CD8-positive, alpha-beta memory T cell (primary cell): Measurements from ENCODE around the gene GLO1. TPM values are rescaled to one million over a fixed set of nuclear protein-coding genes. Genes with fewer than 3 reads are reported as not detected.
A peak's percentile ranks its signal among the peaks of the same experiment; 100 is the strongest.

Experiments
- CTCF ChIA-PET: fragments of 350-600 bp; sonication (Branson Sonifier 250); formaldehyde crosslinking; loops from one replicate; lab custom pipeline; 2021; ENCODE audit warnings: antibody characterized with exemption; lab: Charles Lee
- POLR2A ChIA-PET: fragments of 350-600 bp; sonication (Branson Sonifier 250); formaldehyde crosslinking; loops from one replicate; lab custom pipeline; 2021; ENCODE audit warnings: antibody characterized with exemption; lab: Charles Lee
- DNase-seq, 5 donors: peaks; one replicate each; pipeline versions ENCODE4 v3.0.0 to v3.0.0-alpha.2; 2020 to 2022; ENCODE audit warnings: mixed read lengths in 1 of 5
- H3K27ac ChIP-seq: one replicate; pipeline ENCODE4 v1.7.0; 2013; ENCODE audit warnings: low read depth, mild to moderate bottlenecking, low read length, moderate library complexity
- H3K27me3 ChIP-seq: 2 replicates; pipeline ENCODE4 v1.7.0; 2013; ENCODE audit warnings: low read length, mild to moderate bottlenecking; ENCODE audit not compliant: insufficient read depth, poor library complexity, severe bottlenecking
- H3K36me3 ChIP-seq: 2 replicates; pipeline ENCODE4 v1.7.0; 2013; ENCODE audit warnings: mild to moderate bottlenecking, low read length, moderate library complexity; ENCODE audit not compliant: insufficient read depth
- H3K4me1 ChIP-seq: 2 replicates; pipeline ENCODE4 v1.7.0; 2013; ENCODE audit warnings: mild to moderate bottlenecking, low read length, moderate library complexity; ENCODE audit not compliant: insufficient read depth
- H3K4me3 ChIP-seq: 2 replicates; pipeline ENCODE4 v1.7.0; 2013; ENCODE audit warnings: mild to moderate bottlenecking, low read length
- H3K9me3 ChIP-seq: 2 replicates; pipeline ENCODE4 v1.7.0; 2013; ENCODE audit warnings: mild to moderate bottlenecking, low read length
- H3K27ac Mint-ChIP-seq, 8 donors: one replicate each; pipeline ENCODE4 v1.8.0; 2020 to 2021; ENCODE audit warnings: mixed read lengths in 8 of 8, mild to moderate bottlenecking in 6 of 8, inconsistent platforms in 3 of 8, moderate library complexity in 3 of 8
- H3K27me3 Mint-ChIP-seq, 2 donors: one replicate each; pipeline ENCODE4 v1.8.0; 2020 to 2021; ENCODE audit warnings: mixed read lengths in 2 of 2, mild to moderate bottlenecking in 1 of 2, moderate library complexity in 1 of 2
- H3K36me3 Mint-ChIP-seq, 3 donors: one replicate each; pipeline ENCODE4 v1.8.0; 2020 to 2021; ENCODE audit warnings: mixed read lengths in 3 of 3, inconsistent platforms in 1 of 3, mild to moderate bottlenecking in 1 of 3
- H3K4me1 Mint-ChIP-seq, 3 donors: one replicate each; pipeline ENCODE4 v1.8.0; 2020 to 2021; ENCODE audit warnings: mixed read lengths in 3 of 3, inconsistent platforms in 1 of 3, mild to moderate bottlenecking in 1 of 3
- H3K4me3 Mint-ChIP-seq, 7 donors: one replicate each; pipeline ENCODE4 v1.8.0; 2020 to 2021; ENCODE audit warnings: mixed read lengths in 7 of 7, mild to moderate bottlenecking in 6 of 7, moderate library complexity in 4 of 7, inconsistent platforms in 2 of 7
- H3K9me3 Mint-ChIP-seq, 5 donors: one replicate each; pipeline ENCODE4 v1.8.0; 2020 to 2022; ENCODE audit warnings: mixed read lengths in 5 of 5, mild to moderate bottlenecking in 3 of 5, moderate library complexity in 2 of 5, inconsistent platforms in 1 of 5
- polyA plus RNA-seq: library from polyadenylated mRNA; unstranded; fragments of 300-500 nt; fragmentation: Illumina TruSeq; gene quantifications from one replicate; pipeline ENCODE4 v1.2.3, GENCODE V29; 2021
- total RNA-seq, 2 experiments: library from RNA; stranded (reverse); gene quantifications; one replicate each; pipeline ENCODE4 v1.2.3, GENCODE V29; 2021

GLO1 gene
- total and polyA plus RNA-seq, 3 experiments from 2014 or later, result 98.9 to 157 (median 153) TPM

DNA sequence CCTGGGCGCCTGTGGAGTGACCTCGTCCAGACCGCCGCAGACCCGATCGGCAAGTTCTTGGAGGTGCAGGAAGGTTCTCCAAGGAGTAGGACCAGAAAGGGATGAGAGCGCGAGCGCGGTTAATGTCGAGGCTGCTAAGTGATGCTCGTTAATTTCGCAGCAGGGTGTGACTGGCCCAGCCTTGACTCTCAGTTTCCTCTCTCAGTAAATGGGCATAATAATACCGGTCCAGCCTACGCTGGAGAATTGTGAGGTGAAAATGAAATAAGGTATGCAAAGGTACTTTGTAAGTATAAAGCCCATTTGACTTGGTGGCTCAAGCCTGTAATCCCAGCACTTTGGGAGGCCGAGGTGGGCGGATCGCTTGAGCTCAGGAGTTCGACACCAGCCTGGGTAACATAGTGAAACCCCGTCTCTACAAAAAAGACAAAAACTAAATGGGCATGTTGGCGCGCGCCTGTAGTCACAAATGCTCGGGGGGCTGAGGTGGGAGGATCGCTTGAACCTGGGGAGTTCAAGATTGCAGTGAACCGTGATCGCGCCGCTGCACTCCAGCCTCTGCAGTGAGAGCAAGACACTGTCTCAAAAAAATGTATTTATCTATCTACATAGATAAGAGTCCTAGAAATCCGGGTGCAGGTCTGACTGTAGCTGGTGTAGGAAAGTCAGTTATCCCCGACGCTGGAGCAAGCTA, 62.6 kb downstream of the GLO1 start:
- Mint-ChIP-seq H3K4me3 (peak overlapping the region; percentile 87 to 98 (median 92)), H3K27ac (peak overlapping the region; percentile 84 to 98 (median 96)), H3K9me3 (no peaks in the 10 kb centered on the region), H3K27me3 (no peaks in the 10 kb centered on the region), H3K4me1 (peaks cover 39 to 65% (median 56%) of the 10 kb centered on the region in 3 donors), H3K36me3 (peaks cover 0 to 5% (median 0%) of the 10 kb centered on the region in 3 donors)
- DNase-seq, result peak in 2 of 5 donors; percentile 5 to 45
- peaks cover 36% of the 10 kb centered on the region for H3K4me1 ChIP-seq
- ChIA-PET POLR2A (interaction anchor here (0.6 to 1.5 kb wide), 6 partner anchors 21 to 858 kb away, joined by 4 to 12 read pairs (median 7); partner anchors contain the start of genes GLO1, SAYSD1 and ZFAND3), CTCF (interaction anchor here (1.7 kb wide), 1 partner anchor 14 kb away, joined by 4 read pairs; no protein-coding TSS in a partner anchor)
- no peaks in the 10 kb centered on the region for H3K36me3 ChIP-seq
- peak overlapping the region; percentile 92 for H3K4me3 ChIP-seq
- H3K27me3 ChIP-seq, result no peaks in the 10 kb centered on the region
- peak overlapping the region; percentile 99 for H3K27ac ChIP-seq
- H3K9me3 ChIP-seq, result no peaks in the 10 kb centered on the region

DNA sequence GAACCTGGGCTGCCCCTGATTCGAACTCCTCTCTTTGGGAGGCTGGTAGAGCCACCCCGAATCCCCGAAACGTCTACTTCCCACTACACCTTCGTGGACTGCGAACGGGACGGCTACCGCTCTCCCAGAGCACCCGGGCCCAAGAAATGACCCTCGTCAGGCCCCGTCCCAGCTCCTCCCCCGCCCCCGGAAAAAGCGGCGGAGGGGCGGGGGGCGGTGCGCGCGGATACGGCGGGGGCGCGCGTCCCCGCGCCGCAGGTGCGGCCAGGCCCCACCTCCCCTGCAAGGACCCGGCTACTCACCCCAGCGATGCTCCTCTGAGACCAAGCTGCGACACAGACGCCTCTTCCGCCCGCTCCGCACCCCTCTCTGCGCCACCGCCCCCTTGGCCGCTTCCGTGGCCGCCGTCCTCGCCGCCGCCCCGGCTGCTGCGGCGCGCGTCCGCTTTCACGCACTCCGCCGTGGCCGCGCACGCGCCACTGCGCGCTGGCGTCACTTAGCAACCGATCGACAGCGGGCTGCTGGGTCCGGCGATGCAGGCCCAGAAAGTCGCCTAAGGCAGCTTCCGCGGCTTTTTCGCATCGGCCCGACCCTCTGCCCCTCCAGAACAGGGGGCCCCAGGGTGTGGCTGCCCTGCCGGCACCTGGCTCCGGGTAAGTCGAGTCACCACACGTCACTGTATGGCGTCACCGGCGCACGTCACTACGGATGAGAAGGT, 63.3 kb downstream of the GLO1 start, which contains the start of gene BTBD9:
Gene BTBD9, minus strand, starts transcription at position 432 of the 718 bp plus-strand sequence.
- Histone ChIP-seq H3K4me3 (peak within 1 kb of the TSS; percentile 92), H3K36me3 (no peaks in the 10 kb centered on the region), H3K9me3 (no peaks in the 10 kb centered on the region), H3K4me1 (peaks cover 36% of the 10 kb centered on the region), H3K27me3 (no peaks in the 10 kb centered on the region), H3K27ac (peak within 1 kb of the TSS; percentile 99)
- Mint-ChIP-seq H3K9me3 (no peaks in the 10 kb centered on the region), H3K27ac (peak within 1 kb of the TSS; percentile 84 to 98 (median 97)), H3K27me3 (no peaks in the 10 kb centered on the region), H3K4me3 (peak within 1 kb of the TSS; percentile 87 to 98 (median 92)), H3K36me3 (peaks cover 0 to 5% (median 0%) of the 10 kb centered on the region in 3 donors), H3K4me1 (peaks cover 39 to 69% (median 58%) of the 10 kb centered on the region in 3 donors)
- CTCF ChIA-PET, result interaction anchor here (1.7 kb wide), 1 partner anchor 14 kb away, joined by 4 read pairs; no protein-coding TSS in a partner anchor
- peak; percentile 75 to 90 (median 88) for DNase-seq
- POLR2A ChIA-PET, result interaction anchor here (0.6 to 1.5 kb wide), 8 partner anchors 20 to 941 kb away, joined by 3 to 12 read pairs (median 6); partner anchors contain the start of genes GLO1, SAYSD1 and ZFAND3

DNA sequence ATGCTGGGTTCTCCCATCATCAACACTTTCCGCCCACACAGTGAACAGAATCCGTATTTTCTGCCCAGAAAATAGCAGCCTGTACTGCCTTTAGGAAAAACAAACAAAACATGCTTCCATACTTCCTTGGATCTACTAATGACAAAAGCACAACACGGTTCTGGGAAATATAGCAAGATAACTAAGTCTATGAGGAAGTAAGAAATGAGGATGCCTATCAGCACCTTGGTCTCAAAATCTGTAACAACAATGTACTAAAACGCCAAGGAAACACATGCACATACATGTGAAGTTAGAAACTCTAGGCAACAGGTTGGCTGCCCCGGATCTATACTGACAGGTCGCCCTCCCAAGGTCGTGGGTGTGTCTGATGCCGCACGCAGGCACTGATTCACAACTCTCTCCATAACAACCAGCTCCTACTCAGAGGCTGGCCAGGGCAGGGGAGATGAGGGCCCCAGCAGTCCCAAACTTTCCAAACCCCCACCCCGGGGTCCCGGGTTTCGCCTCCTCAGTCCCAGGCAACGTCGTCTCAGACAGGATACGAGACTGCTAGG, 63.9 kb downstream of the GLO1 start:
- Mint-ChIP-seq H3K36me3 (peaks cover 0 to 5% (median 0%) of the 10 kb centered on the region in 3 donors), H3K9me3 (no peaks in the 10 kb centered on the region), H3K27me3 (no peaks in the 10 kb centered on the region), H3K4me3 (peak overlapping the region; percentile 87 to 98 (median 92)), H3K4me1 (peaks cover 43 to 73% (median 64%) of the 10 kb centered on the region in 3 donors), H3K27ac (peak overlapping the region; percentile 84 to 98 (median 97))
- H3K4me1 ChIP-seq, result peaks cover 41% of the 10 kb centered on the region
- peak overlapping the region; percentile 99 for H3K27ac ChIP-seq
- CTCF ChIA-PET, result no interaction called here
- H3K36me3 ChIP-seq, result no peaks in the 10 kb centered on the region
- H3K9me3 ChIP-seq, result no peaks in the 10 kb centered on the region
- POLR2A ChIA-PET, result interaction anchor here (0.6 to 1.5 kb wide), 7 partner anchors 20 to 941 kb away, joined by 3 to 12 read pairs (median 5); partner anchors contain the start of genes GLO1, SAYSD1 and ZFAND3
- peak overlapping the region; percentile 92 for H3K4me3 ChIP-seq
- H3K27me3 ChIP-seq, result no peaks in the 10 kb centered on the region
- DNase-seq, result peak; percentile 31 to 84 (median 65)

DNA sequence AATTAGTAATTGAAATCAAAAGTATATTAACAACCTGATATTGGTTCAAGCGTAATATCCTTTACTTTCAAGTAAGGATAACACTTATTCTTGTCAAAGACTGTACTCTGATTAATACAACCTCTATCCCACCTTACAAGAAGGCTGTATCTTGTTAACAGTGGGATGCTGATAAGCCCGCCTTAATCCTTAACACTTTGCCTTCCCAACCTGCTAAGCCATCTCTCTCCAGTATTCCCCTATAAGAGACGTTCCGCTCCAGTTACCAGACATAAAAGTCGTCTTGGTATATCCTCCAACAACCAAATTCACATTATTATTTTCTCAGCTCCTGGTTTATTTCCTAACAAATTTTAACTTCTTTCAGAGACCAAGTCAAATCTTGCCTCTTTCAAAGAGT, 65.2 kb downstream of the GLO1 start:
- Mint-ChIP-seq H3K9me3 (no peaks in the 10 kb centered on the region), H3K4me3 (peak overlapping the region in 2 of 7 donors; percentile 49 to 87), H3K27ac (peak overlapping the region; percentile 14 to 98 (median 58)), H3K4me1 (peaks cover 47 to 82% (median 76%) of the 10 kb centered on the region in 3 donors), H3K27me3 (no peaks in the 10 kb centered on the region), H3K36me3 (peaks cover 0 to 5% (median 0%) of the 10 kb centered on the region in 3 donors)
- DNase-seq, result no peak
- peaks cover 43% of the 10 kb centered on the region for H3K4me1 ChIP-seq
- no peaks in the 10 kb centered on the region for H3K9me3 ChIP-seq
- H3K27me3 ChIP-seq, result no peaks in the 10 kb centered on the region
- CTCF ChIA-PET, result no interaction called here
- no peak overlapping the region for H3K27ac ChIP-seq
- H3K36me3 ChIP-seq, result no peaks in the 10 kb centered on the region
- no peak overlapping the region for H3K4me3 ChIP-seq
- POLR2A ChIA-PET, result no interaction called here

DNA sequence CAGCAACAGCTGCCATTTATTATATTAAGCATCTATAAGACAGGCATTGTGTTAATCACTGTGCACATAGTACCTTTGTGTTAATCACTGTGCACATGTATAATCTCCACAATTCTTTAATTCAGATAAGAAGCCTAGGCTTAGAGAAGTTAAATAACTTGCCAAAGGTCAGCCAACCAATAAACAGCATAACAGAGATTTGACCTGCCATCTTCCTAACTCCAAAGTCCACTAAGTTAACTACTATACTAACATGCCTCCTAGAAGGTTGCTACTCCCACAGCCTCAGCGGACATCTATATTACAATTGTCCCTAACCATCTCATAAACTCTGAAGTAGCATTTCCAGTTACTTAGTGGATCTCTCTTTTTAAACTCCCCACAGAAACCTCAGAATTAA, 66.9 kb downstream of the GLO1 start:
- Mint-ChIP-seq H3K27ac (peak overlapping the region in 4 of 8 donors; percentile 4 to 47 (median 12)), H3K27me3 (no peaks in the 10 kb centered on the region), H3K4me3 (no peak overlapping the region), H3K36me3 (peaks cover 0 to 5% (median 3%) of the 10 kb centered on the region in 3 donors), H3K4me1 (peaks cover 50 to 75% (median 73%) of the 10 kb centered on the region in 3 donors), H3K9me3 (no peaks in the 10 kb centered on the region)
- ChIA-PET POLR2A (no interaction called here), CTCF (no interaction called here)
- no peak overlapping the region for H3K27ac ChIP-seq
- H3K4me1 ChIP-seq, result peaks cover 36% of the 10 kb centered on the region
- H3K36me3 ChIP-seq, result no peaks in the 10 kb centered on the region
- H3K4me3 ChIP-seq, result no peak overlapping the region
- H3K9me3 ChIP-seq, result no peaks in the 10 kb centered on the region
- DNase-seq, result no peak
- no peaks in the 10 kb centered on the region for H3K27me3 ChIP-seq

DNA sequence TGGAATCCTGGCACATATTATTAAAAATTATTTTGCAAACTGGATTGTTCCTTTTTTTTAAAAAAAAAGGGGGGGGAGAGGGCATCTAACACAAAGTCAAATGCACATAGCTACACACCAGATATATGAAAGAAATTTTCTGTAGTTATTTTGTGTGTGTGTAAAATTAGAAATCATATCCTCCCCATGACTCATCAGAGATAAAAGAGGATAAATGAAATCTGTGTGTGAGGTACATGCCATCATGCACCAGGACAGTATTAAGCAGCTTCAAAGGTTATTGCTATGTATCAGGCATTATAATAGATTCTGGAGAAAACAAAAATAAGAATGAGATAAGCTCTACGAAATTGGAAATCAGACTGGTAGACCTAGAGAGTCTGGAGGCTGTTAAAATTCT, 68.4 kb downstream of the GLO1 start:
- no peaks in the 10 kb centered on the region for H3K27me3 ChIP-seq
- no peak for DNase-seq
- Mint-ChIP-seq H3K4me1 (peaks cover 42 to 68% (median 67%) of the 10 kb centered on the region in 3 donors), H3K27me3 (no peaks in the 10 kb centered on the region), H3K4me3 (no peak overlapping the region), H3K36me3 (peaks cover 0 to 3% (median 1%) of the 10 kb centered on the region in 3 donors), H3K9me3 (no peaks in the 10 kb centered on the region), H3K27ac (no peak overlapping the region)
- no peaks in the 10 kb centered on the region for H3K36me3 ChIP-seq
- CTCF ChIA-PET, result interaction anchor here (0.7 to 1.0 kb wide), 2 partner anchors 65 to 69 kb away, joined by 3 read pairs; no protein-coding TSS in a partner anchor
- no peak overlapping the region for H3K27ac ChIP-seq
- no peaks in the 10 kb centered on the region for H3K9me3 ChIP-seq
- H3K4me3 ChIP-seq, result no peak overlapping the region
- POLR2A ChIA-PET, result no interaction called here
- H3K4me1 ChIP-seq, result peaks cover 28% of the 10 kb centered on the region

DNA sequence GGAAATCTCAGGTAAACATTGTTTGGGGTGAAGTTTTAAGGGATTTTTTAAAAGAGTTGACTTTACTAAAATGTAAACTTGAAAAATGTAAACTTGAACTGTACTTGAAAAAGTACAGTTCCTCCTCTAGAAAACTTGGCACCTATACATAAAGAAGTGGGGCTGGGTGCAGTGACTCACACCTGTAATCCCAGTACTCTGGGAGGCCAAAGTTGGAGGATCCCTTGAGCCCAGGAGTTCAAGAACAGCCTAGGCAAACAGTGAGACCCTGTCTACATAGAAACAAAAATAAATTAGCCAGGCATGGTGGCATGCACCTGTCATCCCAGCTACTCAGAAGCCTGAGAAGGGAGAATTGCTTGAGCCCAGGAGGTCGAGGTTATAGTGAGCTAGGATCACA, 70.5 kb downstream of the GLO1 start:
- Mint-ChIP-seq H3K27ac (no peak overlapping the region), H3K4me3 (no peak overlapping the region), H3K9me3 (no peaks in the 10 kb centered on the region), H3K36me3 (peaks cover 0 to 3% (median 0%) of the 10 kb centered on the region in 3 donors), H3K4me1 (peaks cover 40 to 67% (median 60%) of the 10 kb centered on the region in 3 donors), H3K27me3 (no peaks in the 10 kb centered on the region)
- Histone ChIP-seq H3K27ac (no peak overlapping the region), H3K36me3 (no peaks in the 10 kb centered on the region), H3K27me3 (no peaks in the 10 kb centered on the region), H3K9me3 (no peaks in the 10 kb centered on the region), H3K4me3 (no peak overlapping the region), H3K4me1 (peaks cover 18% of the 10 kb centered on the region)
- ChIA-PET CTCF (no interaction called here), POLR2A (no interaction called here)
- no peak for DNase-seq
